Measurements from ENCODE around the gene PDIA3.
A peak's percentile ranks its signal among the peaks of the same experiment; 100 is the strongest.
"Not testable (repeated sequence)": the region's sequence is repeated elsewhere in the genome, so short reads cannot be mapped to it uniquely, and the experiment has no call there.

Gene PDIA3

DNA sequence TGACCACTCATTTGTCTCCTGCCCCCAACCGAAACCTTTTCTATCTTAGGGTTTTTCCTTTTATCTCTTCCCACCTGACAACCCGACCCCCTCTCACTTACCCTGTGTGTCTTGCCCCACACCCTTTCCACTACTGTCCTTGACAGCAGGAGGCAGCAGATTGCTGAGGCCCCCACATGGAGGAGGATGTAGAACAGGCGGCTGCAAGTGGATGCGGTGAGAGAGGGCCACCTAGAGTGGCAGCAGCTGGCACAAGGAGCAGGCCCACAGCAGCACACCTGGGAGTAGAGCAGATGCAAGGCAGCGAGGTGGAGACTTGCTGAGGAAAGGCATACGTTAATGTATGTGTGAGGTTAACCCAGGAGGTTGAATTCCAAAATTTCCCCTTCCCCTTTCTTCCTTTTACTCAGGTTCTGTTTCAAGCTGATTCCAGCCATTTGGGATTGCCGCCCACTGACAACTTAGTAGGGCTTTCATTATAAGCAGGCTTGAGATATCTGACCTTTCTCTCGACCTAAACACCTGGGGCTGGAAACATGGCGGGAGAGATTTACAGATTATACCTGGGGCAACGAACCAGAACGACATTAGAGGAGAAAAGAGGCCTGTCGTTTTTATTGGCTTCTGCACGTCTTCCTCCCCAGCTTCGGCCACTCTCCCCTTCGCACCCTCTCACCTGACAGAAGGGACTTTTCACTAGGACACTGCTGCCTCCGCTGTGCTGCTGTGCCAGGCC lies 53.1 kb downstream of the PDIA3 start:
- Histone ChIP-seq H3K4me3 (ENCODE audit: control insufficient read depth in 1 of 7, extremely low read depth in 1 of 7, insufficient read depth in 4 of 7, low read depth in 2 of 7, low read length in 6 of 7) (no peak overlapping the region), H3K27ac (ENCODE audit: insufficient read depth in 1 of 2, low read depth in 1 of 2, low read length in 2 of 2, poor library complexity in 1 of 2, severe bottlenecking in 2 of 2) (peak overlapping the region in 1 of 2 experiments; percentile 89), H3K9me3 (ENCODE audit: control extremely low read depth in 1 of 5, control insufficient read depth in 4 of 5, insufficient read depth in 2 of 5, low read depth in 1 of 5, low read length in 4 of 5) (no peaks in the 10 kb centered on the region), H3K36me3 (ENCODE audit: control insufficient read depth in 4 of 4, insufficient read depth in 4 of 4, low read length in 3 of 4) (peaks cover 19 to 68% (median 52%) of the 10 kb centered on the region in 4 experiments), H3K27me3 (replicated peaks in 2 of 5; ENCODE audit: control insufficient read depth in 4 of 5, insufficient read depth in 5 of 5, low read length in 4 of 5) (no peaks in the 10 kb centered on the region), H3K4me1 (ENCODE audit: control extremely low read depth in 1 of 4, control insufficient read depth in 4 of 4, insufficient read depth in 4 of 4, low read length in 3 of 4) (peaks cover 8 to 19% (median 14%) of the 10 kb centered on the region in 4 experiments)
- ChIA-PET CTCF (interaction anchor here (1.6 kb wide), 1 partner anchor 22 kb away, joined by 6 read pairs; the partner anchor contains the start of gene ELL3), POLR2A (no interaction called here)
- WGBS (ENCODE audit: insufficient coverage) = 99% methylated on average over 13 of the region's 16 CpGs
- peak in 1 of 3 donors; percentile 47 for DNase-seq

DNA sequence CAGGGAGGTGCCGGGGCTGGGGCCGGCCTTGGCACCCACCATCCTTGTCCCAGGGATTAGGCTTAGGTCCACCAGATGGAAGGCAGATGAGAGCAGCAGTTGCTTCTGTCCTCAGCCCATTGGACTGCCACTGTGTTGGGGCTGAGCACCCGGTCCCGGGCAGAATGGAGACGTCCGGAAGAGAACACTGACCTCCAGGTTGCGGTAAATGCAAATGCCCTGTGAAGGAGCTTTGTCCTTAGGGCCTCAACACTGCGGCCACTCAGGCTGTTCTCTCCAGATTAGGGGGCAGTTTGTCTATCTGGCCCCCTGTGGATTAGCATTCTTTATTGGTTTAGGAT lies 53.7 kb downstream of the PDIA3 start, which contains the start of gene SERINC4:
SERINC4 (minus strand) TSS at position 276 of the 341 bp plus-strand sequence; CDS start at position 42, 234 bp downstream.
- H3K36me3 ChIP-seq (ENCODE audit: control insufficient read depth in 4 of 4, insufficient read depth in 4 of 4, low read length in 3 of 4) = peaks cover 20 to 68% (median 51%) of the 10 kb centered on the region in 4 experiments
- peak within 1 kb of the TSS; percentile 80 to 100 (median 98) for H3K4me3 ChIP-seq (ENCODE audit: control insufficient read depth in 1 of 7, extremely low read depth in 1 of 7, insufficient read depth in 4 of 7, low read depth in 2 of 7, low read length in 6 of 7)
- POLR2A ChIA-PET = interaction anchor here (0.5 to 1.0 kb wide), 3 partner anchors 10 to 393 kb away, joined by 4 to 6 read pairs (median 6); partner anchors contain the start of gene MFAP1
- CTCF ChIA-PET = interaction anchor here (1.6 kb wide), 1 partner anchor 23 kb away, joined by 6 read pairs; the partner anchor contains the start of gene ELL3
- 97% methylated on average over 8 of the region's 8 CpGs for WGBS (ENCODE audit: insufficient coverage)
- H3K4me1 ChIP-seq (ENCODE audit: control extremely low read depth in 1 of 4, control insufficient read depth in 4 of 4, insufficient read depth in 4 of 4, low read length in 3 of 4) = peaks cover 8 to 17% (median 14%) of the 10 kb centered on the region in 4 experiments
- no peaks in the 10 kb centered on the region for H3K9me3 ChIP-seq (ENCODE audit: control extremely low read depth in 1 of 5, control insufficient read depth in 4 of 5, insufficient read depth in 2 of 5, low read depth in 1 of 5, low read length in 4 of 5)
- H3K27me3 ChIP-seq (replicated peaks in 2 of 5; ENCODE audit: control insufficient read depth in 4 of 5, insufficient read depth in 5 of 5, low read length in 4 of 5) = no peaks in the 10 kb centered on the region
- peak within 1 kb of the TSS; percentile 74 to 89 for H3K27ac ChIP-seq (ENCODE audit: insufficient read depth in 1 of 2, low read depth in 1 of 2, low read length in 2 of 2, poor library complexity in 1 of 2, severe bottlenecking in 2 of 2)
- DNase-seq = no peak

GRCh38 chr15:43800286-43801141 lies 54.3 kb downstream of the PDIA3 start, which contains the start of gene HYPK:
Gene HYPK (plus strand): TSS chr15:43800599. CDS start chr15:43800623, 24 bp downstream.
- Histone ChIP-seq H3K4me3 (ENCODE audit: control insufficient read depth in 1 of 7, extremely low read depth in 1 of 7, insufficient read depth in 4 of 7, low read depth in 2 of 7, low read length in 6 of 7) (peak within 1 kb of the TSS; percentile 80 to 100 (median 98)), H3K27ac (ENCODE audit: insufficient read depth in 1 of 2, low read depth in 1 of 2, low read length in 2 of 2, poor library complexity in 1 of 2, severe bottlenecking in 2 of 2) (peak within 1 kb of the TSS; percentile 74 to 89), H3K36me3 (ENCODE audit: control insufficient read depth in 4 of 4, insufficient read depth in 4 of 4, low read length in 3 of 4) (peaks cover 20 to 68% (median 48%) of the 10 kb centered on the region in 4 experiments), H3K27me3 (replicated peaks in 2 of 5; ENCODE audit: control insufficient read depth in 4 of 5, insufficient read depth in 5 of 5, low read length in 4 of 5) (no peaks in the 10 kb centered on the region), H3K9me3 (ENCODE audit: control extremely low read depth in 1 of 5, control insufficient read depth in 4 of 5, insufficient read depth in 2 of 5, low read depth in 1 of 5, low read length in 4 of 5) (no peaks in the 10 kb centered on the region), H3K4me1 (ENCODE audit: control extremely low read depth in 1 of 4, control insufficient read depth in 4 of 4, insufficient read depth in 4 of 4, low read length in 3 of 4) (peaks cover 8 to 15% (median 14%) of the 10 kb centered on the region in 4 experiments)
- peak; percentile 90 to 95 (median 94) for DNase-seq
- 9% methylated on average over 39 of the region's 44 CpGs for WGBS (ENCODE audit: insufficient coverage)
- POLR2A ChIA-PET = interaction anchor here (0.5 to 1.0 kb wide), 3 partner anchors 10 to 392 kb away, joined by 4 to 6 read pairs (median 6); partner anchors contain the start of gene MFAP1
- CTCF ChIA-PET = interaction anchor here (0.9 to 1.6 kb wide), 4 partner anchors 10 to 24 kb away, joined by 3 to 6 read pairs (median 4); partner anchors contain the start of genes ELL3 and MFAP1

DNA sequence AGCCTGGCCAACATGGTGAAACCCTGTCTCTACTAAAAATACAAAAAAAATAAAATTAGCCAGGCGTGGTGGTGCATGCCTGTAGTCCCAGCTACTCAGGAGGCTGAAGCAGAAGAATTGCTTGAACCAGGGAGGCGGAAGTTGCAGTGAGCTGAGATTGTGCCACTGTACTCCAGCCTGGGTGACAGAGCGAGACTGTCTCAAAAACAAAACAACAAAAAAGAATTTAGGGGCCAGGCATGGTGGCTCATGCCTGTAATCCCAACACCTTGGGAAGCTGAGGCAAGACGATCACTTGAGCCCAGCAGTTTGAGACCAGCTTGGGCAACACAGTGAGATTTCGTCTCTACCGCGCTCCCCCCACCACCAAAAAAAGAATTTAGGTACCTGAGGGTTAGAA lies 56.4 kb downstream of the PDIA3 start:
- H3K27me3 ChIP-seq (replicated peaks in 2 of 5; ENCODE audit: control insufficient read depth in 4 of 5, insufficient read depth in 5 of 5, low read length in 4 of 5); POLR2A ChIA-PET; DNase-seq; H3K4me3 ChIP-seq (ENCODE audit: control insufficient read depth in 1 of 7, extremely low read depth in 1 of 7, insufficient read depth in 4 of 7, low read depth in 2 of 7, low read length in 6 of 7); H3K9me3 ChIP-seq (ENCODE audit: control extremely low read depth in 1 of 5, control insufficient read depth in 4 of 5, insufficient read depth in 2 of 5, low read depth in 1 of 5, low read length in 4 of 5); H3K27ac ChIP-seq (ENCODE audit: insufficient read depth in 1 of 2, low read depth in 1 of 2, low read length in 2 of 2, poor library complexity in 1 of 2, severe bottlenecking in 2 of 2): not testable (repeated sequence)
- WGBS (ENCODE audit: insufficient coverage) = 100% methylated on average over 3 of the region's 7 CpGs
- Histone ChIP-seq H3K36me3 (ENCODE audit: control insufficient read depth in 4 of 4, insufficient read depth in 4 of 4, low read length in 3 of 4) (peaks cover 14 to 65% (median 44%) of the 10 kb centered on the region in 4 experiments), H3K4me1 (ENCODE audit: control extremely low read depth in 1 of 4, control insufficient read depth in 4 of 4, insufficient read depth in 4 of 4, low read length in 3 of 4) (peaks cover 8 to 15% (median 14%) of the 10 kb centered on the region in 4 experiments)
- CTCF ChIA-PET = interaction anchor here (0.7 to 1.9 kb wide), 2 partner anchors 10 to 14 kb away, joined by 3 to 4 read pairs; partner anchors contain the start of gene SERF2

GRCh38 chr15:43808435-43808950 lies 62.3 kb downstream of the PDIA3 start:
- Histone ChIP-seq H3K4me3 (ENCODE audit: control insufficient read depth in 1 of 7, extremely low read depth in 1 of 7, insufficient read depth in 4 of 7, low read depth in 2 of 7, low read length in 6 of 7) (no peak overlapping the region), H3K36me3 (ENCODE audit: control insufficient read depth in 4 of 4, insufficient read depth in 4 of 4, low read length in 3 of 4) (peaks cover 20 to 87% (median 55%) of the 10 kb centered on the region in 4 experiments), H3K27ac (ENCODE audit: insufficient read depth in 1 of 2, low read depth in 1 of 2, low read length in 2 of 2, poor library complexity in 1 of 2, severe bottlenecking in 2 of 2) (no peak overlapping the region), H3K4me1 (ENCODE audit: control extremely low read depth in 1 of 4, control insufficient read depth in 4 of 4, insufficient read depth in 4 of 4, low read length in 3 of 4) (peaks cover 0 to 3% (median 0%) of the 10 kb centered on the region in 4 experiments), H3K9me3 (ENCODE audit: control extremely low read depth in 1 of 5, control insufficient read depth in 4 of 5, insufficient read depth in 2 of 5, low read depth in 1 of 5, low read length in 4 of 5) (no peaks in the 10 kb centered on the region), H3K27me3 (replicated peaks in 2 of 5; ENCODE audit: control insufficient read depth in 4 of 5, insufficient read depth in 5 of 5, low read length in 4 of 5) (no peaks in the 10 kb centered on the region)
- ChIA-PET CTCF (interaction anchor here (0.6 to 1.1 kb wide), 2 partner anchors 13 to 14 kb away, joined by 3 to 6 read pairs; no protein-coding TSS in a partner anchor), POLR2A (no interaction called here)
- WGBS (ENCODE audit: insufficient coverage) = 100% methylated on average over 1 of the region's 5 CpGs
- DNase-seq = no peak

GRCh38 chr15:43808960-43809678 lies 62.9 kb downstream of the PDIA3 start:
- POLR2A ChIA-PET = no interaction called here
- Histone ChIP-seq H3K36me3 (ENCODE audit: control insufficient read depth in 4 of 4, insufficient read depth in 4 of 4, low read length in 3 of 4) (peaks cover 21 to 88% (median 57%) of the 10 kb centered on the region in 4 experiments), H3K4me1 (ENCODE audit: control extremely low read depth in 1 of 4, control insufficient read depth in 4 of 4, insufficient read depth in 4 of 4, low read length in 3 of 4) (peaks cover 0 to 3% (median 0%) of the 10 kb centered on the region in 4 experiments), H3K27ac (ENCODE audit: insufficient read depth in 1 of 2, low read depth in 1 of 2, low read length in 2 of 2, poor library complexity in 1 of 2, severe bottlenecking in 2 of 2) (no peak overlapping the region), H3K27me3 (replicated peaks in 2 of 5; ENCODE audit: control insufficient read depth in 4 of 5, insufficient read depth in 5 of 5, low read length in 4 of 5) (no peaks in the 10 kb centered on the region), H3K4me3 (ENCODE audit: control insufficient read depth in 1 of 7, extremely low read depth in 1 of 7, insufficient read depth in 4 of 7, low read depth in 2 of 7, low read length in 6 of 7) (no peak overlapping the region), H3K9me3 (ENCODE audit: control extremely low read depth in 1 of 5, control insufficient read depth in 4 of 5, insufficient read depth in 2 of 5, low read depth in 1 of 5, low read length in 4 of 5) (no peaks in the 10 kb centered on the region)
- WGBS (ENCODE audit: insufficient coverage) = 100% methylated on average over 5 of the region's 6 CpGs
- CTCF ChIA-PET = interaction anchor here (0.6 to 1.1 kb wide), 2 partner anchors 13 kb away, joined by 3 to 6 read pairs; no protein-coding TSS in a partner anchor
- DNase-seq = no peak

Data from common myeloid progenitor, CD34-positive (primary cell).